Fibroblast of lung (primary cell): ENCODE results near the gene LCN2.

Experiments
- CTCF ChIP-seq, 2 donors: IDR thresholded peaks in 1 of 2; conservative IDR thresholded peaks in 1 of 2; 1 replicate in 1 of 2; 2 replicates in 1 of 2; pipeline ENCODE4 v1.5.1; 2011 to 2012; ENCODE audit warnings: low read length in 2 of 2, control low read depth in 1 of 2, inconsistent platforms in 1 of 2, low read depth in 1 of 2, mild to moderate bottlenecking in 1 of 2
- EZH2 ChIP-seq: IDR thresholded peaks from 2 replicates; pipeline ENCODE4 v1.5.1; 2012; ENCODE audit warnings: low read length, control low read depth, mild to moderate bottlenecking; ENCODE audit errors: missing control alignments

DNA sequence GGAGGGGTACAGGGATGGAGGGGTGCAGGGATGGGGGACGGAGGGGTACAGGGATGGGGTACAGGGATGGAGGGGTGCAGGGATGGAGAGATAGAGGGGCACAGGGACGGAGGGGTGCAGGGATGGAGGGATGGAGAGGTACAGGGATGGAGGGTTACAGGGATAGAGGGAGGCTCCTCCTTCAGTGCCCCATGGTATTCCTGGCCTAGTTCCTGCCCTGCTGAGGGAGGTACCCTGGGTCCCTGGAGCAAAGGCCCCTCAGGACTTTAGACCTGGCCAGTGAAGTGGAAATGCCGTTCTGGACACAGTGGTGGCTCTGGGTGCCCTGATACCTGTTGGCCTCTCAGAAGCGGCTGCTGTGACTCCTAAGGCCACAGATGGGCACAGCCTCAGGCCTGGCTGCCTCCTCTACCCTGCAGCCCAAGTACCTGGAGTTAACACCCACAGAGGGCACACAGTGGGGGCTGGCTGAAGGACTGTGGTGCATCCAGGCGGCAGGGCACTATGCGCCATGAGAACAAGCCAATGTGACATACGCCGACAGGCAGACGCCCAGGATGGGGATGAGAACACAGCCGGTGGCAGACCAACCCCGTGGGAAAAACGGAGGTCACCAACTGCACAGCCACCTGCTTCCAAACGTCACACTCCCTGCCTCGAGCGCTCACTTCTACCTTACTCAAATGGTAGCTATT lies 30.1 kb upstream of the LCN2 start:
- TF ChIP-seq CTCF (conservative IDR thresholded peaks at IDR 0.05 in 1 of 2, IDR thresholded peaks at IDR 0.05 in 1 of 2; ENCODE audit: low read depth in 1 of 2, low read length in 2 of 2) (no peak), EZH2 (no peak)
